ENCODE data around the gene HMCN2. TPM values are rescaled to one million over a fixed set of nuclear protein-coding genes. Genes with fewer than 3 reads are reported as not detected.
A peak's percentile ranks its signal among the peaks of the same experiment; 100 is the strongest.

Gene HMCN2
- total RNA-seq, 4 donors from 2014 or later = 1.8 to 46.7 (median 24.4) TPM

GRCh38 chr9:130235558-130236435 lies 29.8 kb upstream of the HMCN2 start:
- no peak overlapping the region for H3K4me3 ChIP-seq
- TF ChIP-seq POLR2A (IDR thresholded peaks at IDR 0.05) = no peak
- TF ChIP-seq, protein P1, sequence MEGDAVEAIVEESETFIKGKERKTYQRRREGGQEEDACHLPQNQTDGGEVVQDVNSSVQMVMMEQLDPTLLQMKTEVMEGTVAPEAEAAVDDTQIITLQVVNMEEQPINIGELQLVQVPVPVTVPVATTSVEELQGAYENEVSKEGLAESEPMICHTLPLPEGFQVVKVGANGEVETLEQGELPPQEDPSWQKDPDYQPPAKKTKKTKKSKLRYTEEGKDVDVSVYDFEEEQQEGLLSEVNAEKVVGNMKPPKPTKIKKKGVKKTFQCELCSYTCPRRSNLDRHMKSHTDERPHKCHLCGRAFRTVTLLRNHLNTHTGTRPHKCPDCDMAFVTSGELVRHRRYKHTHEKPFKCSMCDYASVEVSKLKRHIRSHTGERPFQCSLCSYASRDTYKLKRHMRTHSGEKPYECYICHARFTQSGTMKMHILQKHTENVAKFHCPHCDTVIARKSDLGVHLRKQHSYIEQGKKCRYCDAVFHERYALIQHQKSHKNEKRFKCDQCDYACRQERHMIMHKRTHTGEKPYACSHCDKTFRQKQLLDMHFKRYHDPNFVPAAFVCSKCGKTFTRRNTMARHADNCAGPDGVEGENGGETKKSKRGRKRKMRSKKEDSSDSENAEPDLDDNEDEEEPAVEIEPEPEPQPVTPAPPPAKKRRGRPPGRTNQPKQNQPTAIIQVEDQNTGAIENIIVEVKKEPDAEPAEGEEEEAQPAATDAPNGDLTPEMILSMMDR (IDR thresholded peaks at IDR 0.05) = peak; percentile 93 to 100 (median 98)
- H3K27ac ChIP-seq = peak overlapping the region; percentile 52 to 66
- DNase-seq = peak; percentile 74 to 75
- intact Hi-C loops (cut with DNase I; ENCODE audit: low total_unique reads) = loop anchor here (5.0 to 10.0 kb wide), 2 partner anchors 128 to 351 kb away; no protein-coding TSS in a partner anchor
- no peaks in the 10 kb centered on the region for H3K9me3 ChIP-seq
- H3K36me3 ChIP-seq = no peaks in the 10 kb centered on the region
- H3K27me3 ChIP-seq = no peaks in the 10 kb centered on the region
- H3K4me1 ChIP-seq = peaks cover 0 to 7% of the 10 kb centered on the region in 2 donors

GRCh38 chr9:130236436-130236985 lies 29.0 kb upstream of the HMCN2 start:
- intact Hi-C loops (cut with DNase I; ENCODE audit: low total_unique reads) = loop anchor here (5.0 to 10.0 kb wide), 2 partner anchors 129 to 352 kb away; no protein-coding TSS in a partner anchor
- peaks cover 0 to 7% of the 10 kb centered on the region in 2 donors for H3K4me1 ChIP-seq
- TF ChIP-seq POLR2A (IDR thresholded peaks at IDR 0.05) = no peak
- TF ChIP-seq, protein P1 (IDR thresholded peaks at IDR 0.05) = no peak
- H3K27me3 ChIP-seq = no peaks in the 10 kb centered on the region
- peak overlapping the region; percentile 52 to 66 for H3K27ac ChIP-seq
- H3K9me3 ChIP-seq = no peaks in the 10 kb centered on the region
- H3K4me3 ChIP-seq = no peak overlapping the region
- no peak for DNase-seq
- H3K36me3 ChIP-seq = no peaks in the 10 kb centered on the region

GRCh38 chr9:130237076-130237475 lies 28.5 kb upstream of the HMCN2 start:
- Histone ChIP-seq H3K36me3 (no peaks in the 10 kb centered on the region), H3K4me1 (peaks cover 0 to 7% of the 10 kb centered on the region in 2 donors), H3K4me3 (no peak overlapping the region), H3K27ac (peak overlapping the region in 1 of 2 donors; percentile 66), H3K9me3 (no peaks in the 10 kb centered on the region), H3K27me3 (no peaks in the 10 kb centered on the region)
- TF ChIP-seq POLR2A (IDR thresholded peaks at IDR 0.05) = no peak
- TF ChIP-seq, protein P1 (IDR thresholded peaks at IDR 0.05) = no peak
- DNase-seq = no peak
- intact Hi-C loops (cut with DNase I; ENCODE audit: low total_unique reads) = loop anchor here (5.0 to 10.0 kb wide), 2 partner anchors 130 to 352 kb away; no protein-coding TSS in a partner anchor

DNA sequence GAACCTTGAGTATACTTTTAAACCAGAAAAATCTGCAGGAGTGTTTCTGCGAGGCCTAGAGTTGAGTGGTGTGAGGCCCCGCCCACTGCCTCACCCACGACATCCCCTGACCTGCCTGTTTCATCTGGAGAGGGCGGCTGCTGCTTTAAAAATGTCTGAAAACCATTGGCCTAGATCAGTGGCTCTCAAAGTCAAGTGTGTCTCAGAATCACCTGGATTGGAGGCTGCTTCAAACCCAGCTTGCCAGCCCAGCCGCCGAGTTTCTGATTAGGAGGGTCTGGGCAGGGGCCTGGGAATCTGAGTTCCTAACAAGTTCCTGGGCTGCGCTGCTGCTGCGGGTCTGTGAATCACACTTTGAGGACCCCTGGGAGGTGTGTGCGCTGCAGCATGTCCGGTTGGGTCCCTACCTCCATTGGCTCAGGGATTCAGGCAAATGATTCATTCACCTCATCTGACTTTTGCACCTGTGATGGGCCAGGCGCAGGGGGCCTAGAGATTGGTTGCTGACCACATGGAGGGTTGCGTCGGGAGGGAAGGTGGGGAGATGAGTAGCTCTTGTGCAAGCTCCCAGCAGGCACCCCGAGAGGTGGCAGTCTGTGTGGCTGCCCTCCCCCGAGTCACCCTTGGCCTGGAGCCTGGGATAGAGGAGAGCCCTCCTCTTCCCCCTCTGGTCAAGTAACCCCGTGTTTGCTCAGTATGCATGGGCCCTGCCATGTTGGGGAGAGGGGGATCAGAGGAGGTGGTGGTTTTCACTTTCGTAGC lies 27.6 kb upstream of the HMCN2 start:
- Histone ChIP-seq H3K27ac (peak overlapping the region; percentile 17 to 66), H3K9me3 (no peaks in the 10 kb centered on the region), H3K27me3 (no peaks in the 10 kb centered on the region), H3K4me3 (no peak overlapping the region), H3K4me1 (peaks cover 0 to 7% of the 10 kb centered on the region in 2 donors), H3K36me3 (no peaks in the 10 kb centered on the region)
- no peak for DNase-seq
- intact Hi-C loops (cut with DNase I; ENCODE audit: low total_unique reads) = loop anchor here (5.0 to 10.0 kb wide), 2 partner anchors 131 to 353 kb away; no protein-coding TSS in a partner anchor
- TF ChIP-seq POLR2A (IDR thresholded peaks at IDR 0.05) = no peak
- TF ChIP-seq, protein P1 (IDR thresholded peaks at IDR 0.05) = no peak

Data from uterus (tissue), 4 donors.